H4 (cell line): ENCODE results near the gene KCNG4. TPM values are rescaled to one million over a fixed set of nuclear protein-coding genes. Genes with fewer than 3 reads are reported as not detected.
A peak's percentile ranks its signal among the peaks of the same experiment; 100 is the strongest.

Source experiments
- DNase-seq: peaks from one replicate; pipeline ENCODE4 v3.0.0-alpha.2; 2015; ENCODE audit warnings: low spot score
- total RNA-seq: library from RNA; depleted of rRNA; stranded (reverse); fragments of >200 nt; shearing (Covaris generic); gene quantifications from 2 replicates; pipeline ENCODE4 v1.2.3, GENCODE V29; 2014

Gene KCNG4
- total RNA-seq, 1 experiment from 2014 or later, result not detected

GRCh38 chr16:84266451-84266850 lies 26.6 kb upstream of the KCNG4 start:
- peak; percentile 82 for DNase-seq

- DNase-seq, result no peak
These were observed 23.1 kb upstream of the KCNG4 start for GRCh38 chr16:84262939-84263338.

GRCh38 chr16:84262031-84262430 lies 22.2 kb upstream of the KCNG4 start:
- DNase-seq, result no peak

GRCh38 chr16:84260766-84261554 lies 21.1 kb upstream of the KCNG4 start:
- no peak for DNase-seq

GRCh38 chr16:84259691-84260090 lies 19.9 kb upstream of the KCNG4 start:
- DNase-seq, result no peak

- no peak for DNase-seq
These were observed 18.5 kb upstream of the KCNG4 start for GRCh38 chr16:84258266-84258665.

GRCh38 chr16:84255050-84255810 lies 15.4 kb upstream of the KCNG4 start:
- DNase-seq, result no peak

- no peak for DNase-seq
These were observed 14.2 kb upstream of the KCNG4 start for GRCh38 chr16:84254062-84254461.

- no peak for DNase-seq
These were observed 13.4 kb upstream of the KCNG4 start for GRCh38 chr16:84253173-84253572.

GRCh38 chr16:84252184-84252583 lies 12.4 kb upstream of the KCNG4 start:
- DNase-seq, result no peak

- no peak for DNase-seq
These were observed 8.0 kb upstream of the KCNG4 start for GRCh38 chr16:84247844-84248243.

- no peak for DNase-seq
These were observed 7.5 kb upstream of the KCNG4 start for GRCh38 chr16:84247331-84247730.

GRCh38 chr16:84246679-84247077 lies 6.9 kb upstream of the KCNG4 start:
- no peak for DNase-seq

- DNase-seq, result no peak
These were observed 6.3 kb upstream of the KCNG4 start for GRCh38 chr16:84245956-84246678.

- no peak for DNase-seq
These were observed 4.9 kb upstream of the KCNG4 start for GRCh38 chr16:84244728-84245127.

GRCh38 chr16:84243732-84244131 lies 3.9 kb upstream of the KCNG4 start:
- no peak for DNase-seq

- DNase-seq, result no peak
These were observed 3.0 kb upstream of the KCNG4 start for GRCh38 chr16:84242839-84243238.

GRCh38 chr16:84241778-84242177 lies 2.0 kb upstream of the KCNG4 start:
- no peak for DNase-seq

GRCh38 chr16:84240455-84240854 lies 643 bp upstream of the KCNG4 start:
- DNase-seq, result no peak

- DNase-seq, result no peak
These were observed 557 bp downstream of the KCNG4 start for GRCh38 chr16:84239141-84239769.

- no peak for DNase-seq
These were observed 1.6 kb downstream of the KCNG4 start for GRCh38 chr16:84237994-84238750.
